Panc1 (cell line): ENCODE measurements around the gene ASCL2. TPM values are rescaled to one million over a fixed set of nuclear protein-coding genes. Genes with fewer than 3 reads are reported as not detected.

Experiments
- ATAC-seq: fragments of 200-7000 bp; cut with Tn5 transposase; 2 replicates; pipeline ENCODE4 v1.9.1; 2020; ENCODE audit warnings: mild to moderate bottlenecking, moderate library complexity
- BruUV-seq: library from RNA; stranded (reverse); fragments of 400-500 nt; replicated peaks from 2 replicates; lab custom pipeline; 2021; lab: Mats Ljungman, UMichigan
- CTCF ChIA-PET: fragments of 300-600 bp; sonication (Branson Sonifier 250); formaldehyde crosslinking; loops from one replicate; lab custom pipeline; 2022; ENCODE audit warnings: antibody characterized with exemption; lab: Charles Lee
- POLR2A ChIA-PET: fragments of 300-600 bp; sonication (Branson Sonifier 250); formaldehyde crosslinking; loops from one replicate; lab custom pipeline; 2022; ENCODE audit warnings: antibody characterized with exemption; lab: Charles Lee
- DNase-seq: peaks from one replicate; pipeline ENCODE4 v3.0.0-alpha.2; 2010; ENCODE audit warnings: low read depth, low spot score
- H3K27ac ChIP-seq: 2 replicates; pipeline ENCODE4 v1.5.1; 2011; ENCODE audit warnings: mild to moderate bottlenecking, low read length, inconsistent platforms
- H3K27me3 ChIP-seq: fragments of 200-500 bp; sonication (Bioruptor generic); 2 replicates; pipeline ENCODE4 v1.6.0; 2014; ENCODE audit warnings: low read length, inconsistent platforms; ENCODE audit not compliant: control insufficient read depth, insufficient read depth
- H3K36me3 ChIP-seq: fragments of 200-500 bp; sonication (Bioruptor generic); 2 replicates; pipeline ENCODE4 v1.5.1; 2014; ENCODE audit warnings: inconsistent platforms, mild to moderate bottlenecking, low read length, moderate library complexity; ENCODE audit not compliant: control insufficient read depth, insufficient read depth
- H3K4me1 ChIP-seq: 2 replicates; pipeline ENCODE4 v1.5.1; 2011; ENCODE audit warnings: inconsistent platforms, mild to moderate bottlenecking, low read length, moderate library complexity; ENCODE audit not compliant: control insufficient read depth, insufficient read depth
- H3K4me3 ChIP-seq, 2 experiments: 2 replicates each; pipeline ENCODE4 v1.5.1; 2011 to 2012; ENCODE audit warnings: low read depth in 2 of 2, low read length in 2 of 2, mild to moderate bottlenecking in 2 of 2, inconsistent platforms in 1 of 2, moderate library complexity in 1 of 2
- H3K9me3 ChIP-seq: fragments of 200-500 bp; sonication (Bioruptor generic); 2 replicates; pipeline ENCODE4 v1.5.1; 2014; ENCODE audit warnings: low read depth, mild to moderate bottlenecking, inconsistent platforms, low read length, moderate library complexity; ENCODE audit not compliant: control insufficient read depth, insufficient read depth
- POLR2AphosphoS5 ChIP-seq: IDR thresholded peaks from 2 replicates; pipeline ENCODE4 v1.6.1; 2012; ENCODE audit warnings: mild to moderate bottlenecking, low read depth, low read length, moderate library complexity
- SIN3A ChIP-seq: IDR thresholded peaks from 2 replicates; pipeline ENCODE4 v1.6.1; 2012; ENCODE audit warnings: low read depth, mild to moderate bottlenecking, low read length, moderate library complexity, borderline replicate concordance; ENCODE audit not compliant: insufficient read depth
- TCF7L2 ChIP-seq: IDR thresholded peaks from 2 replicates; pipeline ENCODE4 v1.6.1; 2011; ENCODE audit warnings: mild to moderate bottlenecking, low read depth, low read length, inconsistent platforms
- in situ Hi-C: cut with HindIII; loops from 2 replicates; pipeline ENCODE4 v1.10.0; 2016; ENCODE audit warnings: low sequenced_read_pairs, low pct_unique_long_range_greater_than_20kb
- intact Hi-C: fragments of 100-400 bp; cut with micrococcal nuclease; formaldehyde crosslinking; loops from one replicate; pipeline ENCODE4 v1.10.0; 2022; ENCODE audit not compliant: unreplicated experiment
- total RNA-seq: library from RNA; stranded (reverse); gene quantifications from one replicate; pipeline ENCODE4 v1.2.1, GENCODE V29; 2021; ENCODE audit not compliant: unreplicated experiment
- TF ChIP-seq, protein P1 (sequence below): fragments of 450-650 bp; IDR thresholded peaks from 2 replicates; pipeline ENCODE4 v1.5.1; 2017; ENCODE audit warnings: mild to moderate bottlenecking
- TF ChIP-seq, protein P2 (sequence below), 2 experiments: IDR thresholded peaks; 2 replicates each; pipeline ENCODE4 v1.6.1; 2011 to 2012; ENCODE audit warnings: low read depth in 2 of 2, control low read depth in 1 of 2, low read length in 1 of 2, mild to moderate bottlenecking in 1 of 2, moderate library complexity in 1 of 2; ENCODE audit not compliant: insufficient read depth in 1 of 2

Gene ASCL2
- total RNA-seq, 1 experiment from 2014 or later: not detected

DNA sequence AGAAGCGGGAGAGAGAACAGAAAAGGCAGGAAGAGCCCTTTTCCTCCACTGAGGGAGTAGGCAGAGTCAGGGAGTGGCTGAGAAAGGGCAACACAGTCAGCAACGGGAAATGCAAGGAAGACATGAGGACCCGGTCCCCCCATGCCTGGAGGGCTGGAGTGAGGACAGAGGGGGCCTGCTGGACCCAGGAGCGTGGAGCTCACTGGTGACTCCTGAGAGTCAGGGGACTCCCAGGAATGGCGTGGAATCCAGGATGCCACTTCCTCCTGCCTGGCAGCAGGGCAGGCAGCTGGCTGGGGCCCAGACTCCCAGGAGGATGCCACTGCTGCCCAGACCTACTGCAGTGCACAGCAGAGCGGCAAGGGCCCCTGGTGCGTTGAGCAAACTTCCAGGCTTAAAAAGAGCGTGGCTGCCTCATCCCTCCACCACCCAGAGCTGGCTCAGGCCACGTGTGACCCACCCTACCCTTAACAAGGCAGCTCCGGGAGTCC, 20.0 kb upstream of the ASCL2 start:
- Histone ChIP-seq H3K27me3 (peaks cover 4% of the 10 kb centered on the region; the same call in 1 of the 2 replicates), H3K36me3 (no peaks in the 10 kb centered on the region), H3K4me3 (no peak overlapping the region), H3K9me3 (no peaks in the 10 kb centered on the region), H3K4me1 (peaks cover 9% of the 10 kb centered on the region), H3K27ac (no peak overlapping the region)
- no TSS peak for BruUV-seq
- DNase-seq (no peak), ATAC-seq (peak; percentile 88)
- no peak for TF ChIP-seq SIN3A
- no peak for TF ChIP-seq POLR2AphosphoS5
- no peak for TF ChIP-seq TCF7L2
- TF ChIP-seq, protein P1, sequence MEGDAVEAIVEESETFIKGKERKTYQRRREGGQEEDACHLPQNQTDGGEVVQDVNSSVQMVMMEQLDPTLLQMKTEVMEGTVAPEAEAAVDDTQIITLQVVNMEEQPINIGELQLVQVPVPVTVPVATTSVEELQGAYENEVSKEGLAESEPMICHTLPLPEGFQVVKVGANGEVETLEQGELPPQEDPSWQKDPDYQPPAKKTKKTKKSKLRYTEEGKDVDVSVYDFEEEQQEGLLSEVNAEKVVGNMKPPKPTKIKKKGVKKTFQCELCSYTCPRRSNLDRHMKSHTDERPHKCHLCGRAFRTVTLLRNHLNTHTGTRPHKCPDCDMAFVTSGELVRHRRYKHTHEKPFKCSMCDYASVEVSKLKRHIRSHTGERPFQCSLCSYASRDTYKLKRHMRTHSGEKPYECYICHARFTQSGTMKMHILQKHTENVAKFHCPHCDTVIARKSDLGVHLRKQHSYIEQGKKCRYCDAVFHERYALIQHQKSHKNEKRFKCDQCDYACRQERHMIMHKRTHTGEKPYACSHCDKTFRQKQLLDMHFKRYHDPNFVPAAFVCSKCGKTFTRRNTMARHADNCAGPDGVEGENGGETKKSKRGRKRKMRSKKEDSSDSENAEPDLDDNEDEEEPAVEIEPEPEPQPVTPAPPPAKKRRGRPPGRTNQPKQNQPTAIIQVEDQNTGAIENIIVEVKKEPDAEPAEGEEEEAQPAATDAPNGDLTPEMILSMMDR: no peak
- TF ChIP-seq, protein P2, sequence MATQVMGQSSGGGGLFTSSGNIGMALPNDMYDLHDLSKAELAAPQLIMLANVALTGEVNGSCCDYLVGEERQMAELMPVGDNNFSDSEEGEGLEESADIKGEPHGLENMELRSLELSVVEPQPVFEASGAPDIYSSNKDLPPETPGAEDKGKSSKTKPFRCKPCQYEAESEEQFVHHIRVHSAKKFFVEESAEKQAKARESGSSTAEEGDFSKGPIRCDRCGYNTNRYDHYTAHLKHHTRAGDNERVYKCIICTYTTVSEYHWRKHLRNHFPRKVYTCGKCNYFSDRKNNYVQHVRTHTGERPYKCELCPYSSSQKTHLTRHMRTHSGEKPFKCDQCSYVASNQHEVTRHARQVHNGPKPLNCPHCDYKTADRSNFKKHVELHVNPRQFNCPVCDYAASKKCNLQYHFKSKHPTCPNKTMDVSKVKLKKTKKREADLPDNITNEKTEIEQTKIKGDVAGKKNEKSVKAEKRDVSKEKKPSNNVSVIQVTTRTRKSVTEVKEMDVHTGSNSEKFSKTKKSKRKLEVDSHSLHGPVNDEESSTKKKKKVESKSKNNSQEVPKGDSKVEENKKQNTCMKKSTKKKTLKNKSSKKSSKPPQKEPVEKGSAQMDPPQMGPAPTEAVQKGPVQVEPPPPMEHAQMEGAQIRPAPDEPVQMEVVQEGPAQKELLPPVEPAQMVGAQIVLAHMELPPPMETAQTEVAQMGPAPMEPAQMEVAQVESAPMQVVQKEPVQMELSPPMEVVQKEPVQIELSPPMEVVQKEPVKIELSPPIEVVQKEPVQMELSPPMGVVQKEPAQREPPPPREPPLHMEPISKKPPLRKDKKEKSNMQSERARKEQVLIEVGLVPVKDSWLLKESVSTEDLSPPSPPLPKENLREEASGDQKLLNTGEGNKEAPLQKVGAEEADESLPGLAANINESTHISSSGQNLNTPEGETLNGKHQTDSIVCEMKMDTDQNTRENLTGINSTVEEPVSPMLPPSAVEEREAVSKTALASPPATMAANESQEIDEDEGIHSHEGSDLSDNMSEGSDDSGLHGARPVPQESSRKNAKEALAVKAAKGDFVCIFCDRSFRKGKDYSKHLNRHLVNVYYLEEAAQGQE (IDR thresholded peaks at IDR 0.05; ENCODE audit: insufficient read depth in 1 of 2, low read depth in 2 of 2, low read length in 1 of 2): no peak
- ChIA-PET CTCF (interaction anchor here (0.6 kb wide), 1 partner anchor 141 kb away, joined by 9 read pairs; no protein-coding TSS in a partner anchor), POLR2A (no interaction called here)
- in situ Hi-C loops: no loop called here
- intact Hi-C loops: no loop called here

DNA sequence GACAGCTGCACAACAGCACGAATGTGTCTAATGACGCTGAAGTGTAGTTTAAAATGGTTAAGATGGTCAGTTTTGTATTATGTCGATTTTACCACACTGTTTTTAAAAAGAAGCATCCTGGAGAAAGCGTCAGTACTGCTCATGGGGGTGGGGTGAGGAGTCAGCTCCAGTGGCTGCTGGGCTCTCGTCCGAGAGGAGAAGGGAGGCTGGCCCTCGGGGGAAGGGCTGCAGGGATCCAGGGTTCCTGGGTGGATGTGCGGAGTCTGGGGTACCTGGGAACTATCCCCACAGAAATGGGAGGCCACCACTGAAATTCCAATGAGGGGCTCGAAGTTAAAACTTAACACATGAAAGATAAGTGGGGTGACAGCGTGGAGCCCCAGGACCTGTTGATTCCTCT, 19.5 kb upstream of the ASCL2 start:
- POLR2A ChIA-PET: no interaction called here
- in situ Hi-C loops: no loop called here
- Histone ChIP-seq H3K4me3 (no peak overlapping the region), H3K27me3 (0 out of 2 replicates have a peak, but pooled peaks cover 2% of the 10 kb centered on the region), H3K9me3 (no peaks in the 10 kb centered on the region), H3K27ac (no peak overlapping the region), H3K36me3 (no peaks in the 10 kb centered on the region), H3K4me1 (peaks cover 9% of the 10 kb centered on the region)
- TF ChIP-seq TCF7L2: no peak
- TF ChIP-seq, protein P1: no peak
- no peak for TF ChIP-seq POLR2AphosphoS5
- TF ChIP-seq SIN3A: no peak
- TF ChIP-seq, protein P2 (IDR thresholded peaks at IDR 0.05; ENCODE audit: insufficient read depth in 1 of 2, low read depth in 2 of 2, low read length in 1 of 2): no peak
- CTCF ChIA-PET: no interaction called here
- ATAC-seq (no peak), DNase-seq (no peak)
- intact Hi-C loops: no loop called here
- BruUV-seq: no TSS peak
